H7 (cell line): Measurements from ENCODE around the gene DGKG. TPM values are rescaled to one million over a fixed set of nuclear protein-coding genes. Genes with fewer than 3 reads are reported as not detected.
A peak's percentile ranks its signal among the peaks of the same experiment; 100 is the strongest.

Experiments used
- DNase-seq: peaks from one replicate; pipeline ENCODE4 v3.0.0; 2012
- H3K27me3 ChIP-seq: 2 replicates; pipeline ENCODE4 v1.6.0; 2011; ENCODE audit warnings: mild to moderate bottlenecking, low read length; ENCODE audit not compliant: control insufficient read depth, insufficient read depth
- H3K36me3 ChIP-seq: replicated peaks from 2 replicates; pipeline ENCODE4 v1.5.1; 2011; ENCODE audit warnings: low read length; ENCODE audit not compliant: control insufficient read depth, insufficient read depth
- H3K4me3 ChIP-seq: 2 replicates; pipeline ENCODE4 v1.5.1; 2011; ENCODE audit warnings: low read depth, mild to moderate bottlenecking, control low read depth, low read length, moderate library complexity; ENCODE audit not compliant: insufficient read depth
- total RNA-seq: library from RNA; depleted of rRNA; stranded (reverse); fragments of >200 nt; shearing (Covaris generic); gene quantifications from 2 replicates; pipeline ENCODE4 v1.2.3, GENCODE V29; 2014; rRNA removed

Gene DGKG
- total RNA-seq, result 0.37 and 0.52 TPM in 2 replicates

- no peaks in the 10 kb centered on the region for H3K36me3 ChIP-seq
- peak within 1 kb of the TSS; percentile 42 for H3K4me3 ChIP-seq
- H3K27me3 ChIP-seq, result peaks cover 50% of the 10 kb centered on the region
- peak; percentile 86 for DNase-seq
These were observed at the start of gene DGKG for GRCh38 chr3:186361762-186362536. Gene DGKG (minus strand): TSS chr3:186362234. CDS start chr3:186320459, 41,775 bp downstream.

GRCh38 chr3:186411089-186411488 is 49.1 kb upstream of the DGKG start:
- Histone ChIP-seq H3K36me3 (no peaks in the 10 kb centered on the region), H3K27me3 (no peaks in the 10 kb centered on the region), H3K4me3 (no peak overlapping the region)
- no peak for DNase-seq

DNA sequence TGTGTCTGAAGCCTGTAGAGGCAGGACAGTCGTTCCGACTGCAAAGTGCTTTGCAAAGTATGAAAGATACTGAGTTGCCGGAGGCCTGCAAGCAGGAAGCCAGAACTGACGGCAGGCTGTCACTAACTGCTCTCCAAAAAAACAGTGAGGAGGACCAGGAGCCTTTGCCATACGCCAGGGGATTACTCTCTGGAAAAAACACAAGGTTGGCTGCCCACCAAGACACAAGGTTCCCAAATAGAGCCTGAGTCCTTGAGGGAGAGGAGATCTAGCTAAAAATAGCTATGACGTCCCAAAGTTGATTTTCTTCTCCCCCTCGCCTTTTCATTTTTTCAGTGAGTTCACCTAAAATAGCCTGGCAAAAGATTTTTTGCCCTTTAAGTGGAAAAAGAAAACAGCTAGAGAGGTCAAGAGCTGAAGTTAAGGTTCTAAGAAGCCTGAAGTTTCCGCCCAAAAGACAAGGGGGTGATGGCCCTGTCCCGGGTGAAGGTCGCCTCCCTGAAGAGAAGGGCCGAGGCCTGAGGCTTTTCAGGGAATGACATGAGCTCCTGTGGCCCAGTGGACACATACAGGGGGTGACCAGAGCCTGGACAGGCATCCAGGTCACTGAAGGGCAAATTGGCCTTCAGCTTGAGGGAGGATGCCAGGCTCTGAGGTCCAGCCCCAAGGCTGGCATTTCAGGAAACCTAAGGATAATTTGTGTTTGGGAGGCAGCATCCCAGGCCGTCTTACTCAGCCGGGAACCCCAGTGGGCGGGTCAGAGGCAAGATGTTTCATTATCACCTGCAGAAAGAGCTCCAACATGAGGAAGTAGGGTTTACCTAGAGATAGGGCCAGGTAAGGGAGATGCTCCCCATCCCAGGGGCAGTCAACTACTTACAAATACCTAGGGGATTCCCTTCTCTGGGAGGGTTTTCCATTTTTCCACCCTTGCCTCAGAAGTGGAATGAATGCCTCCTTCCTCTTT is 44.9 kb upstream of the DGKG start:
- no peak for DNase-seq
- Histone ChIP-seq H3K27me3 (no peaks in the 10 kb centered on the region), H3K4me3 (no peak overlapping the region), H3K36me3 (no peaks in the 10 kb centered on the region)

GRCh38 chr3:186401556-186401955 is 39.5 kb upstream of the DGKG start:
- DNase-seq, result no peak
- H3K4me3 ChIP-seq, result no peak overlapping the region
- no peaks in the 10 kb centered on the region for H3K27me3 ChIP-seq
- no peaks in the 10 kb centered on the region for H3K36me3 ChIP-seq

DNA sequence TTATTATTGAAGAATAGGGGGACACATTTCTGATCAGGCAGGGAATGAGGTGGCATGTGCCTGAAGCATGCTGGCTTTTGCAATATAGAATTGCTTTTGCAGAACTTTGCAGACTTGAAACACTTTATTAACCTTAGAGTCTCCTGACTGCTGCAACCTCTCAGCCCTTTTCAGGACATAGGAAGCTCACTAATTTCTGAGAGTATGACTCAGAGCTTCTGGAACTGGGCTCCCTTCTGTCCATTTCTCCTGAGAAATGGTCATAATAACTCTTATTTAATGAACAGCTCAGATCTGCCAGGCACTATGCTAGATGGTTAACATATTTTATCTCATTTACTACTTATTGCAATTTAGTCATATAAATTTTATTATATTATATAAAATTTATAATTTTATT is 38.6 kb upstream of the DGKG start:
- H3K36me3 ChIP-seq, result no peaks in the 10 kb centered on the region
- no peak overlapping the region for H3K4me3 ChIP-seq
- DNase-seq, result no peak
- H3K27me3 ChIP-seq, result no peaks in the 10 kb centered on the region

GRCh38 chr3:186400026-186400425 is 38.0 kb upstream of the DGKG start:
- no peaks in the 10 kb centered on the region for H3K27me3 ChIP-seq
- no peak overlapping the region for H3K4me3 ChIP-seq
- H3K36me3 ChIP-seq, result no peaks in the 10 kb centered on the region
- DNase-seq, result no peak

DNA sequence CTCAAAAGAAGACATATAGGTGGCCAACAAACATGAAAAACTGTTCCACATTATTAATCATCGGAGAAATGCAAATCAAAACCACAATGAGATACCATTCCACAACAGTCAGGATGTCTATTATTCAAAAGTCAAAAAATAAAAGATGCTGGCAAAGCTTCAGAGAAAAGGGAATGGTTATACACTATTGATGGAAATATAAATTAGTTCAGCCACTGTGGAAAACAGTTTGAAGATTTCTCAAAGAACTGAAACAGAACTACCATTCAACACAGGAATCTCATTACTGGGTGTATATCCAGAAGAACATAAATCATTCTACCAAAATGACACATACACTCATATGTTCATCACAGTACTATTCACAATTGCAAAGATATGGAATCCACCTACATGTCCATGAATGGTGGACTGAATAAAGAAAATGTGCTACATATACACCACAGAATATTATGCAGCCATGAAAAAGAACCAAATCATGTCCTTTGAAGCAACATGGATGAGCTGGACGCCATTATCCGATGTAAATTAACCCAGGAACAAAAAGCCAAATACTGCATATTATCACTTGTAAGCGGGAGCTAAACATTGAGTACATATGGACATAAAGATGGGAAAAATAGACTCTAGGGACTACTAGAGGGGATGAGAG is 32.7 kb upstream of the DGKG start:
- no peaks in the 10 kb centered on the region for H3K27me3 ChIP-seq
- no peak for DNase-seq
- no peak overlapping the region for H3K4me3 ChIP-seq
- H3K36me3 ChIP-seq, result no peaks in the 10 kb centered on the region

DNA sequence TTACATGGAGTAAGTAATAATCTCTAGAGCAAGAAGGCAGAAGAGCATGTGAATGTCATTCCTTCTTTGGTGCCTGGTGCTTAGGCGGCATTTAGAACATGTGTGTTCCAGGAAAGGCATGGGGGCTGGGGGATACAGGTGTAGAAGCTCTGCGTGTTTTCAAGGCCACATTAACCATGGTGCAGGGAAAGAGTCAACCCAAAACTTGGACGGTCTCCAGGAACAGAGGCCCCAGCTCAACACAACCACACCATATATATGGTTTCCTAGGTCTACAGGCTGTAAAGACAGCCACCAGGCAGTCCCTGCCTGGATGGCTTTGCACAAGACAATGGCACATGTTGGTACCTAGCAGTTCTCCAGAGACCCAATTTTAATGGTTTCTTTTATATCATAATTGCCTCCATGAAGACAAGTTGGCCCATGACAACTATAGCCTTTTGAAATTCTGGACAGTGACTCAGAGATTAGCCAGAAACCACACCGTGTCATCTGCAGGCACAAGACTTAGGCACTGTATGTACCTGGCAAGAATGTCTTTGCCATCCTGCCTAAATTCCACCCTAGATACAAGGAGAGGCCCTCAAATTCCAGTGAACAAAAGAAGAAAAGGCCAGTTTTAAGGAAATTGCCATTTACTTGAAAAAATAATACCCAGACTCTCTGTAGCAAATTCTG is 25.0 kb upstream of the DGKG start:
- H3K27me3 ChIP-seq, result no peaks in the 10 kb centered on the region

GRCh38 chr3:186385856-186386602 is 24.0 kb upstream of the DGKG start:
- H3K36me3 ChIP-seq, result no peaks in the 10 kb centered on the region
- no peaks in the 10 kb centered on the region for H3K27me3 ChIP-seq
- DNase-seq, result no peak
- H3K4me3 ChIP-seq, result no peak overlapping the region

More for the DNA sequence above, 25.0 kb upstream of the DGKG start:
- Histone ChIP-seq H3K36me3 (no peaks in the 10 kb centered on the region), H3K4me3 (no peak overlapping the region)
- no peak for DNase-seq

DNA sequence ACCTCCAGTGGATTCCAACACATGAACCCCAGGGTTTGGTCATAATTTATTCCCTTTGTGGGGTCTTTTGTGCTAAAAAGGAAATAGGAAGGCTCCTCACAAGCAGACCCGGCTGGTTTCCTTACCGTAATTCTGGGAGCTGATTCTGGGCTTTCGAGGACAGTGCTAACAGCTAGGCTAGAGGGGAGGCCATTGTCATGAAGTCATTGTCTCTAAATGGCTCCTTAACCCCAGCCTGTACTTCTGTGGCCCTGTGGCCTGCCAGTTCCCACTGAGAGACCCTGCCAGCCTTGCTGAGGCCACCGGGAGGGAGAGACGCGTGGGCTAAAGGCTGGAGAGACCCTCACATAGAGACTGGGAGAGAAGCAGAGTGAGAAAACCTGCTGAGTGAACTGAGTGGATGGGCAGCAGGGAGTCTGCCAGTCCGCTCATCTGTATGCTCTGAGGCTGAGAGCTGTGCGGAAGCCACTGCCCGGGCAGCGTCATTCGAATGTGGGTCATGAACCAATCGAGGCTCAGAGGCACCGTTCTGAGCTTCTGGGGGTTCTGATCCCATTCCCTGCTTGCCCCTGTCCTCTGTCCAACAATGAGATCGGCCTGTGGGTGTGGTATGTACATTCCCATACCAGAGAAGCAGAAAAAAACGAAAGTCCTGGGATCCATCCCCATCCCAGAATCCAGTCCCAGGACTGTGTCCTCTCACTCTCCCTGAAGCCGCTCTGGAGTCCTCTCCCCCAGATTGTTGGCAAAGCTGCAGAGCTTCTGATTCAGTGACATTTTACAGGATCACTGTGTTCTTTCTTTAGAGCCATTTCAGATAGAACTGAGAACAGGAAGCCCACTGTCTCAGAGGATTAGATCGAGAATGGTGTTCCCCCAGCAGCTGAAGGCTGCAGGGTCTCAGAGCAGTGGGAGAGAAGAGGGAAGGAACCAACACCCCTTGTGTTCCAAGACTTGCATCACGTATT is 21.3 kb upstream of the DGKG start:
- no peaks in the 10 kb centered on the region for H3K36me3 ChIP-seq
- no peaks in the 10 kb centered on the region for H3K27me3 ChIP-seq
- no peak overlapping the region for H3K4me3 ChIP-seq
- no peak for DNase-seq

GRCh38 chr3:186382217-186382885 is 20.3 kb upstream of the DGKG start:
- Histone ChIP-seq H3K4me3 (no peak overlapping the region), H3K27me3 (no peaks in the 10 kb centered on the region), H3K36me3 (no peaks in the 10 kb centered on the region)
- no peak for DNase-seq

DNA sequence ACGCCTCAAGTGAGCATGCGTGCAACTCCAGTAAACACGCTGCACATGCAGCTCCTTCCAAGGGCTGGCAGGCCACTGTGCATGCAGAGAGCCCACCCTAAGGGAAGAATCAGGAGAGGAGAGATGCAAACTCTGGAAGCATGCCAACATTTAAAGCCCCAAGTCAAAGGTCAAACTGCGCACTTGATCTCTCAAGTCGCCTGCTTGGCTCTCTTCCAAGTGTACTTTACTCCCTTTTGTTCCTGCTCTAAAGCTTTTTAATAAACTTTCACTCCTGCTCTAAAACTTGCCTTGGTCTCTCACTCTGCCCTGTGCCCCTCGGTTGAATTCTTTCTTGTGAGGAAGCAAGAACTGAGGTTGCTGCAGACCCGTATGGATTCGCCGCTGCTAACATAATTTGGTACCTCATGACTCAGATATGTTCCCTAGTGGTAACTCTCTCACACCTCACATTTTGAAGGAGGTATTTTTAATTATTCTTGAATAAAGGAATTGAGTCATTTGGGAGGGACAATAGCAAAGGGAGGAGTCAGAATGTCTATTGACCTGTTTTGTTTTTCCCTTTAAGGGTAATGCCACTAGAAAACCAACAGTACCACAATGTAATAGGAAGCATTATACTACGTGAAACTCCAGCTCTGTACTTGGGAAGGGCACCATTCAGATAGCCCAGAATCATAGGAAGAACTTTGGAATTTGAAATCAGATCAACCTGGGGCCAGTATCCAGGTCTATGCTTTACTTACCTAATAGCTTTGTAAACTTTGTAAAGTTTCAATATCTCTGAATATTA is 19.6 kb upstream of the DGKG start:
- Histone ChIP-seq H3K36me3 (no peaks in the 10 kb centered on the region), H3K27me3 (no peaks in the 10 kb centered on the region), H3K4me3 (no peak overlapping the region)
- no peak for DNase-seq
